ENCODE data around the gene TERC. TPM values are rescaled to one million over a fixed set of nuclear protein-coding genes. Genes with fewer than 3 reads are reported as not detected.
A peak's percentile ranks its signal among the peaks of the same experiment; 100 is the strongest.

The TERC gene
- total RNA-seq = 136 TPM
- not detected for polyA plus RNA-seq
- long read RNA-seq, donor 1 = 0 reads
- long read RNA-seq, donor 2 = 0 reads
- long read RNA-seq, donor 3 = 0 reads
- long read RNA-seq, donor 4 = 0 reads
- long read RNA-seq, donor 5 = 0 reads
- long read RNA-seq, donor 6 = 0 reads
- long read RNA-seq, donor 7 = 0 reads
- long read RNA-seq, donor 8 = 0 reads
- long read RNA-seq, donor 9 = 0 reads
- long read RNA-seq, donor 10 = 0 reads

DNA sequence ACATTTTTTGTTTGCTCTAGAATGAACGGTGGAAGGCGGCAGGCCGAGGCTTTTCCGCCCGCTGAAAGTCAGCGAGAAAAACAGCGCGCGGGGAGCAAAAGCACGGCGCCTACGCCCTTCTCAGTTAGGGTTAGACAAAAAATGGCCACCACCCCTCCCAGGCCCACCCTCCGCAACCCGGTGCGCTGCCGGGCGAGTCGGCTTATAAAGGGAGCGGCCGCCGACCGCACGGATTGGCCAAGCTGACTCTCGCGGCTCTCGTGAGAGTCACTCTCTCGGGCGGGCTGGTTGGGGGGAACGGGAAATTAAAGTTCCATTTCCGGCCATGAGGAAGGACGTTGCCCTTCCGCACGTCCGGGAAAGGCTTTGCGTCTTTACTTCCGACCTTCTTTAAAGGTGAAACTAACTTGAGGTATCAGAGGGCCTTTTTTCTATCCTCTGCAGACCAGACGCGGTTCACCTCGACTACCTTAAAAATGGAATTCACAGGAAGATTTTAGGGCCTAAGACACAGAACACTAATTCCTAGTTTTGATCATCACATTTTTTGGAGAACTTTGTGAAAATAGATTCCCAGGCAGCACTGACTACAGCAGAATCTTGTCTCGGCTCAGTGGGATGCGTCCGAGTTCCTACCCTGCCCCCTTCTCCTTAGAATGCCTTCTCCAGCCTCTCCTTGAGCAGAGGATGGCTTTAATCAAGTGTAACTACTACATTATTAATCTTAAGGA lies at the start of gene TERC:
TERC (minus strand) TSS at position 179 of the 731 bp plus-strand sequence.
- Histone ChIP-seq H3K27ac (ENCODE audit: low read depth in 1 of 2, low read length in 1 of 2) (peak within 1 kb of the TSS; percentile 96 to 99), H3K4me3 (ENCODE audit: low read length in 2 of 2) (peak within 1 kb of the TSS; percentile 94 to 96), H3K4me1 (ENCODE audit: control insufficient read depth in 2 of 2, insufficient read depth in 2 of 2, low read length in 2 of 2) (peaks cover 0 to 8% of the 10 kb centered on the region in 2 donors), H3K36me3 (ENCODE audit: control insufficient read depth in 2 of 2, insufficient read depth in 2 of 2, low read length in 1 of 2) (no peaks in the 10 kb centered on the region), H3K27me3 (ENCODE audit: control insufficient read depth in 2 of 2, insufficient read depth in 1 of 2, low read length in 1 of 2) (peaks cover 0 to 2% of the 10 kb centered on the region in 2 donors), H3K9me3 (ENCODE audit: control insufficient read depth in 2 of 2, insufficient read depth in 1 of 2, low read length in 1 of 2) (peaks cover 0 to 6% of the 10 kb centered on the region in 2 donors)
- 11% methylated on average over 42 of the region's 42 CpGs for WGBS
- peak in 8 of 9 donors; percentile 50 to 92 (median 74) for DNase-seq (ENCODE audit: low read depth in 6 of 9, low spot score in 9 of 9)

DNA sequence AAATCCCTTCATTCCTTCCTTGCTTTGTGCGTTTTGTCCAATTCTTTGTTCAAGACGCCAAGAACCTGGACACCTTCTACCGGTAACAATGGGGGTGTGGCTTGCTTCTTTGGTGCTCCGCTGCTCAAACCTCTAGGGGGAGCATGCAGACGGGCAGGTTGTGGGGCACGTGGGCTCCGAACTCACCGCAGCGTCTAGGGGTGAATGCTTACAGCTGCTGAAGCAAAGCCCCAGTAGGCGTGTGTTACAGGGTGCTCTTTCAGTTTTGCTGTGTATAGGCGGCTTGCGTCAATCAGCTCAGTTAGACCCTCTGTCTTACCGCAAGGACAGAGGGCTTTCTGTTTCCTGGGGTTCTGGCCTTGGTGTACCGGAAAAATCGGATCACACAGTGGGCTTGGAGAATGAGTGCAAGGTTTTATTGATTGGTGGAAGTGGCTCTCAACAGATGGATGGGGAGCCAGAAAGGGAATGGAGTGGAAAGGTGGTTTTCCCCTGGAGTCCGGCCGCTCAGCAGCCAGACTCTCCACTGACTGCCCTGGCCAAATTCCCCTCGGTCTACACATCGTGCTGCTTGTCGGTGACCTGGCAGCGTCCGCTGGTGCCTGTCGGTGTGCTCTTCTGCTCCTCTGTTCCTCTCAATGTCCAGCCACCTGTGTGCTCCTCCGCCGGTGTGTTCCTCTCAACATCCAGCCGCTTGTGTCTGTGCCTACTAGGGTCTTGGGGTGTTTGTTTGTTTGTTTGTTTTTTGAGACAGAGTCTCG lies 49.1 kb upstream of the TERC start:
- H3K4me3 ChIP-seq (ENCODE audit: low read length in 2 of 2) = peak overlapping the region; percentile 76 to 84
- WGBS = 60% methylated on average over 27 of the region's 27 CpGs
- no peaks in the 10 kb centered on the region for H3K36me3 ChIP-seq (ENCODE audit: control insufficient read depth in 2 of 2, insufficient read depth in 2 of 2, low read length in 1 of 2)
- H3K27ac ChIP-seq (ENCODE audit: low read depth in 1 of 2, low read length in 1 of 2) = no peak overlapping the region
- H3K27me3 ChIP-seq (ENCODE audit: control insufficient read depth in 2 of 2, insufficient read depth in 1 of 2, low read length in 1 of 2) = peaks cover 0 to 12% of the 10 kb centered on the region in 2 donors
- DNase-seq (ENCODE audit: low read depth in 6 of 9, low spot score in 9 of 9) = peak in 8 of 9 donors; percentile 31 to 85 (median 56)
- peaks cover 0 to 2% of the 10 kb centered on the region in 2 donors for H3K9me3 ChIP-seq (ENCODE audit: control insufficient read depth in 2 of 2, insufficient read depth in 1 of 2, low read length in 1 of 2)
- peaks cover 10 to 13% of the 10 kb centered on the region in 2 donors for H3K4me1 ChIP-seq (ENCODE audit: control insufficient read depth in 2 of 2, insufficient read depth in 2 of 2, low read length in 2 of 2)

DNA sequence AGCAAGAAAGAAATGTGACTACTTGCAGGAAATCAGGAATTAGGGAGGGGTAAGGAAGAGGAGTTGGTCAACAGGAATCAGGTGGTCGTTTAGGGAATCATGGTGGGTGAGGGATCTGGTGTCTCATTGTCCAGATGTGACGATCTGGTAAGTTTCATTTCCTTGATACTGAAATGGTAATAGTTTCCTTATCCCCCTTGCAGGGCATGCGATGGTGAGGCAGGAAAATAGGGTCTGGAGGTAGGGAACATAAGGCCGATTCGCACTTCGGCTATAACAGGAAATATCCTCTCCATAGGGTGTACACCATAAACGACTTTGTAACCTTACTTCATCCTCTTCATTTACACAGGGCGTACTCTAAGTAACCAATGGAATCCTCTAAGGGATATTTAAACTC lies 48.4 kb upstream of the TERC start:
- DNase-seq (ENCODE audit: low read depth in 6 of 9, low spot score in 9 of 9) = peak in 3 of 9 donors; percentile 3 to 21 (median 5)
- Histone ChIP-seq H3K27me3 (ENCODE audit: control insufficient read depth in 2 of 2, insufficient read depth in 1 of 2, low read length in 1 of 2) (peaks cover 0 to 12% of the 10 kb centered on the region in 2 donors), H3K9me3 (ENCODE audit: control insufficient read depth in 2 of 2, insufficient read depth in 1 of 2, low read length in 1 of 2) (peaks cover 0 to 2% of the 10 kb centered on the region in 2 donors), H3K36me3 (ENCODE audit: control insufficient read depth in 2 of 2, insufficient read depth in 2 of 2, low read length in 1 of 2) (no peaks in the 10 kb centered on the region), H3K27ac (ENCODE audit: low read depth in 1 of 2, low read length in 1 of 2) (peak overlapping the region in 1 of 2 donors; percentile 85), H3K4me1 (ENCODE audit: control insufficient read depth in 2 of 2, insufficient read depth in 2 of 2, low read length in 2 of 2) (peaks cover 10 to 13% of the 10 kb centered on the region in 2 donors), H3K4me3 (ENCODE audit: low read length in 2 of 2) (peak overlapping the region; percentile 76 to 84)
- WGBS = 39% methylated on average over 8 of the region's 8 CpGs

DNA sequence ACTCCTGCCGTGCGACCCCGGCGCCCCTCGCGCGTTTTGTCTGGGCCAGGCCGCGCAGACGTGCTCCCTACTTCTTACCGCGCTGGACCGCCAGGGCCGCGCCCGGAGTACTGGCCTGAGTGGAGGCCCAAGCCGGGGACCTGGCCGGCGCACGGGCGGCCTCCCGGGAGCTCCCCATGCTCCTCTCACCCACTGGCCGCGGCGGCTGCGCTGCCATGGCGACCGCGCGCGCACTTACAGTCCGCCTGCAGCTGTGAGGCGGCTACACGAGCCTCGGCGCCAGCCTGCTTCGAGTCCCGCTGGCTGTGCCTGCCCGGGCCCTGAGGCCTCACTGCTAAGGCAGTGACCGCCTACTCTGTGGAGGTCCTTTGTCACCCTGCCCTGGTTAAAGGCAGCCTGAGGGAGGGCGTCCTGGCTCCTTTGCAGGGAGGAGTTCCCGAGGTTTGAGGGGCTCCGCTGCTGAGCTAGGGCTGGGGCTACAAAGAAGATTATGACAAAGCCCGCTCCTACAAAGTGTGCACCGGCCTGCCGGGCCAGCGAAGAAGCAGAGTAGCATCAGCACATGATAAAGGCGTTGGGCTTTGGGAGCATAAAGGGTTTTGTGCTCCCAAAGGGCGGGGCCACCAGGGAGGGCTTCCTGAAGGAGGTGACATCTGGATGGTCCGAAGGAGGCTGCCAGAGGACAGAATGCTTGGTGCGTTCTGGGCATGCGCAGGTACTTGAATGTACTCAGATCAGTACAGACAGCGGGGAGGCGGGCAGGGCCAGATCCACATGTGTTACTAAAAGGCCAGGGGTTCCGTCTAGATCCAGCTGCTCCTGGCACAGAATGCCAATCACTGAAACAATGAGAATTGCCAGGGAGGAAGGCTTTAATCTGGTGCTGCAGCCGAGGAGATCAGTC lies 47.7 kb upstream of the TERC start, which contains the start of the genes LRRC34 and LRRIQ4:
LRRC34 (minus strand) TSS at position 573 of the 904 bp plus-strand sequence; CDS start at position 217, 356 bp downstream.
LRRIQ4 (plus strand) TSS at position 539 of the 904 bp plus-strand sequence. CDS start 9,052 bp downstream, outside the sequence.
- Histone ChIP-seq H3K9me3 (ENCODE audit: control insufficient read depth in 2 of 2, insufficient read depth in 1 of 2, low read length in 1 of 2) (peaks cover 0 to 2% of the 10 kb centered on the region in 2 donors), H3K36me3 (ENCODE audit: control insufficient read depth in 2 of 2, insufficient read depth in 2 of 2, low read length in 1 of 2) (no peaks in the 10 kb centered on the region), H3K27me3 (ENCODE audit: control insufficient read depth in 2 of 2, insufficient read depth in 1 of 2, low read length in 1 of 2) (peaks cover 0 to 12% of the 10 kb centered on the region in 2 donors), H3K4me3 (ENCODE audit: low read length in 2 of 2) (peak within 1 kb of the TSS; percentile 76 to 84), H3K4me1 (ENCODE audit: control insufficient read depth in 2 of 2, insufficient read depth in 2 of 2, low read length in 2 of 2) (peaks cover 10 to 13% of the 10 kb centered on the region in 2 donors), H3K27ac (ENCODE audit: low read depth in 1 of 2, low read length in 1 of 2) (peak within 1 kb of the TSS; percentile 80 to 85)
- peak; percentile 38 to 89 (median 72) for DNase-seq (ENCODE audit: low read depth in 6 of 9, low spot score in 9 of 9)
- WGBS = 3% methylated on average over 56 of the region's 56 CpGs

DNA sequence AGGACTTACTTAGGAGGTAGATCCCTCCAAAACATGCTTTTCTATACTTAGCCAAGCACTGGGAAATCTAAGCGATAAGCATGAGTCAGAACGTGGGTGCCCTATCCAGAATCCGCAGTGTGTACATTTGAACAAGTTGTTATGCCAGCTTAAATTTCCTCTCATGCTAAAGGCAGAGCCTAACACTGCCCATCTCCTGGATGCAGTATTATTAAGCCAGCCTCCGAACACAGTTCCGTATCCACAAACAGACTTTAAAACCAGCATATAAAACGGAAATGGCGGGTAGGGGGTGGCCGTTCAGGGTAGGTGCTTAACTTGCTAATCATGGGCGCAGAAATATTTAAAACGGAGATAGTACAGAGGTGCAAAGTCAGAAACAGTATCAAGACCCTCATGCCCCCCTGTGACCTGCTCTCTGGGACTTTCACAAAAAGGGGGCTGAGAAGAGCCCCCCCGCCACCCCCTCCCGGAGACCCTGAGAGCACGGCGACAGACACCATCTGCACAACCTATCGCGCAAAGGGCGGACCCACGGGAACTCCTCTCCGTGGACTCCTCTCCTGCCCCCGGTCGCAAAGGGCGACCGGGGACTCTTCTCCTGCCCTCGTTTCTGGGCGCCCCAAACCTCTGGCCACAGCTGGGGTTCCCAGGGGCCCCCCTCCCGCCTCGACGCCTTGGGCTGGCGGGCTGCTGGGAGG lies 46.9 kb upstream of the TERC start:
- Histone ChIP-seq H3K4me1 (ENCODE audit: control insufficient read depth in 2 of 2, insufficient read depth in 2 of 2, low read length in 2 of 2) (peaks cover 10 to 13% of the 10 kb centered on the region in 2 donors), H3K36me3 (ENCODE audit: control insufficient read depth in 2 of 2, insufficient read depth in 2 of 2, low read length in 1 of 2) (no peaks in the 10 kb centered on the region), H3K27me3 (ENCODE audit: control insufficient read depth in 2 of 2, insufficient read depth in 1 of 2, low read length in 1 of 2) (peaks cover 0 to 12% of the 10 kb centered on the region in 2 donors), H3K27ac (ENCODE audit: low read depth in 1 of 2, low read length in 1 of 2) (peak overlapping the region; percentile 80 to 85), H3K4me3 (ENCODE audit: low read length in 2 of 2) (peak overlapping the region; percentile 76 to 84), H3K9me3 (ENCODE audit: control insufficient read depth in 2 of 2, insufficient read depth in 1 of 2, low read length in 1 of 2) (peaks cover 0 to 2% of the 10 kb centered on the region in 2 donors)
- WGBS = 5% methylated on average over 29 of the region's 29 CpGs
- peak in 8 of 9 donors; percentile 35 to 84 (median 49) for DNase-seq (ENCODE audit: low read depth in 6 of 9, low spot score in 9 of 9)

DNA sequence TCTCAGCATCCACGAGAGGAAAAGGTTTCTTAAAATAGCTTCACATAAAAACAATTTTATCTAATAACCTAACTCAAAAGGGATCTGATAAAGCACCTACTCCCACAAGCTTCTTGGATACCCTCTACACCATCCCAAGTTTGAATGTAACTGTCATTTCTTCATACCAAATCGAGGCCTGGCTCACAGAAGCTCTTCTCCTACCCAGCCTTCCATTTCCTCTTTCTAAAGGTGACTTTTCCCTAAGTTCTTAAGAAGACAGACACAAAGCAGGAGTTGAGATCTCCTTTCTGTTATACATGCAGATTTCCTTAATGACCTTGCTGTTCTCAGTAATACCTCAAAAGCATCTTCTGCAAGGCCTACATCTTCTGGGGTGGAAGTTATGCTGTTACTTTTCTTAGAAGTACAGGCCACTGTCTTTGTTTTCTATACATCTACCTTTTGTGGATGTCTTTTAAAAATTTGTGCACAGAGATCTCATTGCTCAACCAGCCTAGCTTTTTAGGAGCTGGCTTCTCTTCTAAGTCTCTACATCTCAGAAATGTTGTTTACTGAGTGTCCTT lies 44.5 kb upstream of the TERC start:
- Histone ChIP-seq H3K4me3 (ENCODE audit: low read length in 2 of 2) (no peak overlapping the region), H3K36me3 (ENCODE audit: control insufficient read depth in 2 of 2, insufficient read depth in 2 of 2, low read length in 1 of 2) (no peaks in the 10 kb centered on the region), H3K27ac (ENCODE audit: low read depth in 1 of 2, low read length in 1 of 2) (peak overlapping the region in 1 of 2 donors; percentile 5), H3K9me3 (ENCODE audit: control insufficient read depth in 2 of 2, insufficient read depth in 1 of 2, low read length in 1 of 2) (peaks cover 0 to 2% of the 10 kb centered on the region in 2 donors), H3K27me3 (ENCODE audit: control insufficient read depth in 2 of 2, insufficient read depth in 1 of 2, low read length in 1 of 2) (peaks cover 0 to 12% of the 10 kb centered on the region in 2 donors), H3K4me1 (ENCODE audit: control insufficient read depth in 2 of 2, insufficient read depth in 2 of 2, low read length in 2 of 2) (peaks cover 10 to 13% of the 10 kb centered on the region in 2 donors)
- 50% methylated on average over 2 of the region's 2 CpGs for WGBS
- DNase-seq (ENCODE audit: low read depth in 6 of 9, low spot score in 9 of 9) = no peak

DNA sequence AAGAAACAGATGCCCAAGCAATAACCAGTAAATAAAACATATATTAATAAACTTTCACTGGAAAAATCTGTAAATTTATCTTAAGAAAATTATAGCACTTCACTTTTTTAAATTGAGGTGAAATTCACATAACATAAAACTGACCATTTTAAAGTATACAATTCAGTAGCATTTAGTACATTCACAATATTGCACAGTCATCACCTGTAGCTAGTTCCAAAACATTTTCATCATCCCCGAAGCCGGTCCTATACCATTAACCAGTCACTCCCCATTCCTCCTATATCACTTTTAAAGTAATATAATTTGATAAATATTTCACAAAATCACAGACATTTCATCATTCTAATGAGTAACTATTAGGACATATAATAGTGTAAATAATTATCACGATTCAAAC lies 39.8 kb upstream of the TERC start:
- DNase-seq (ENCODE audit: low read depth in 6 of 9, low spot score in 9 of 9) = no peak
- Histone ChIP-seq H3K9me3 (ENCODE audit: control insufficient read depth in 2 of 2, insufficient read depth in 1 of 2, low read length in 1 of 2) (no peaks in the 10 kb centered on the region), H3K4me3 (ENCODE audit: low read length in 2 of 2) (no peak overlapping the region), H3K27me3 (ENCODE audit: control insufficient read depth in 2 of 2, insufficient read depth in 1 of 2, low read length in 1 of 2) (no peaks in the 10 kb centered on the region), H3K4me1 (ENCODE audit: control insufficient read depth in 2 of 2, insufficient read depth in 2 of 2, low read length in 2 of 2) (no peaks in the 10 kb centered on the region), H3K36me3 (ENCODE audit: control insufficient read depth in 2 of 2, insufficient read depth in 2 of 2, low read length in 1 of 2) (peaks cover 3 to 8% of the 10 kb centered on the region in 2 donors), H3K27ac (ENCODE audit: low read depth in 1 of 2, low read length in 1 of 2) (no peak overlapping the region)
- 97% methylated on average over 3 of the region's 3 CpGs for WGBS
